Measurements from ENCODE around the gene TMEM204.

Gene TMEM204

DNA sequence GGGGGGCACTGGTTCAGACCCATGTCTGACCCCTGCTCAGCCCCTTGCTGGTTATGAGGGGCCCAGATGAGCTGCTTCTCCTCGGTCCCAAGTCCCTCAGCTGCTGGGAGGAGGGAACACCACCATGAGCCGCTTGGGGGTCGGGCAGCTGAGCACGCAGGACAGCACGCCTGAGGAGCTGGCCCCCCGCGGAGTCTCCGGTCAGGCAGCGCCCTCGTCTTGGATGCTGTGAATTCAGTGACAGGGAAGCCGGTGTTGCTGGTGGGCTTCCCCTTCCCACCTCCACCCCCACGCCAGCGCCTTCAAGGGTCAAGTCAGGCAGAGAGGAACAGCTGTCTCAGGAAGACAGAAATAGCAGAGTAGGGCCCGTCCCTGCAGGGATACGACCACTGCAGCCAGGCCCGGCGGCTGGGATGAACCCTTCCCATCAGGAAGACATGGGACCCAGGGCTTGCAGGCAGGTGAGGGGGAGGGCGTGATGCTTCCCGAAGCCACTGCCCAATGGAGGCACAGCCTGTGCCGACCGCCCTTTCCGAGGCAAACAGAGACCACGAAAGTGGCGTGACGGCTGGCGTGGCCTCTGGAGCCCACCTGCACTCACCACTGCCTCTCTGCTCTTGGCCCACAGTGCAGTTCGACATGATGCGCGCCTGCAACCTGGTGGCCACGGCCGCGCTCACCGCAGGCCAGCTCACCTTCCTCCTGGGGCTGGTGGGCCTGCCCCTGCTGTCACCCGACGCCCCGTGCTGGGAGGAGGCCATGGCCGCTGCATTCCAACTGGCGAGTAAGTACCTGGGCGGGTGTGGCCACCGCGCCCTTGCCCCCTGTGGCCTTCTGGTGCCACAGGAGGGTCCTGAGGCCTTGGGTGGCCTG lies 8.1 kb downstream of the TMEM204 start:
- TF ChIP-seq, protein P1, sequence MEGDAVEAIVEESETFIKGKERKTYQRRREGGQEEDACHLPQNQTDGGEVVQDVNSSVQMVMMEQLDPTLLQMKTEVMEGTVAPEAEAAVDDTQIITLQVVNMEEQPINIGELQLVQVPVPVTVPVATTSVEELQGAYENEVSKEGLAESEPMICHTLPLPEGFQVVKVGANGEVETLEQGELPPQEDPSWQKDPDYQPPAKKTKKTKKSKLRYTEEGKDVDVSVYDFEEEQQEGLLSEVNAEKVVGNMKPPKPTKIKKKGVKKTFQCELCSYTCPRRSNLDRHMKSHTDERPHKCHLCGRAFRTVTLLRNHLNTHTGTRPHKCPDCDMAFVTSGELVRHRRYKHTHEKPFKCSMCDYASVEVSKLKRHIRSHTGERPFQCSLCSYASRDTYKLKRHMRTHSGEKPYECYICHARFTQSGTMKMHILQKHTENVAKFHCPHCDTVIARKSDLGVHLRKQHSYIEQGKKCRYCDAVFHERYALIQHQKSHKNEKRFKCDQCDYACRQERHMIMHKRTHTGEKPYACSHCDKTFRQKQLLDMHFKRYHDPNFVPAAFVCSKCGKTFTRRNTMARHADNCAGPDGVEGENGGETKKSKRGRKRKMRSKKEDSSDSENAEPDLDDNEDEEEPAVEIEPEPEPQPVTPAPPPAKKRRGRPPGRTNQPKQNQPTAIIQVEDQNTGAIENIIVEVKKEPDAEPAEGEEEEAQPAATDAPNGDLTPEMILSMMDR (IDR thresholded peaks at IDR 0.05; ENCODE audit: low read depth, low read length) = no peak
- TF ChIP-seq EZH2phosphoT487 (IDR thresholded peaks at IDR 0.05; ENCODE audit: low read depth) = no peak
- no peak overlapping the region for H2AFZ ChIP-seq (ENCODE audit: low read depth, low read length)
- no peaks in the 10 kb centered on the region for H3K79me2 ChIP-seq (ENCODE audit: low read length)
- H3K4me1 ChIP-seq (ENCODE audit: low read length) = peaks cover 5% of the 10 kb centered on the region
- no peak overlapping the region for H3K4me2 ChIP-seq (ENCODE audit: low read length)
- H3K9ac ChIP-seq (ENCODE audit: low read length) = no peak overlapping the region
- H3K27me3 ChIP-seq (ENCODE audit: low read depth, low read length) = no peaks in the 10 kb centered on the region
- H4K20me1 ChIP-seq (ENCODE audit: insufficient read depth, low read length) = no peaks in the 10 kb centered on the region
- H3K36me3 ChIP-seq (replicated peaks; ENCODE audit: low read depth, low read length) = no peaks in the 10 kb centered on the region
- H3K9me3 ChIP-seq (ENCODE audit: insufficient read depth, low read length) = no peaks in the 10 kb centered on the region
- no peak overlapping the region for H3K4me3 ChIP-seq (ENCODE audit: low read length)
- H3K27ac ChIP-seq (ENCODE audit: low read length) = no peak overlapping the region

DNA sequence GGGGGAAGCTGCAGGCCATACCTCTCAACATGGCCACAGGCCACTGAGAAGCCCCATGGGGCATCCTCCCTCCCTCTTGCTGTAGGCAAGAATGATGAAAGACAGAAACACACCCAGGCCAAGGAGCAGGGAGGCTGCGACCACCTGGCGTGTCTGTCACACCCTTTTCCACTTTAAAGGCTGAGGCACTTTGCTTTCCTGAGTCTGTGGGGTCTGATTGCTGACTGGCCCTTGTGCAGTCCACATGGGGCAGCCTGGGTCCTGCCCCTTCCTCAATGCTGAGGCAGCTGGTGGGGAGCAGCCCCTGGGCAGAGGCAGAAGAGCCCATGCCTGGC lies 8.7 kb downstream of the TMEM204 start:
- Histone ChIP-seq H2AFZ (ENCODE audit: low read depth, low read length) (no peak overlapping the region), H3K27ac (ENCODE audit: low read length) (no peak overlapping the region), H3K27me3 (ENCODE audit: low read depth, low read length) (no peaks in the 10 kb centered on the region), H3K4me1 (ENCODE audit: low read length) (peaks cover 5% of the 10 kb centered on the region), H3K79me2 (ENCODE audit: low read length) (no peaks in the 10 kb centered on the region), H3K4me3 (ENCODE audit: low read length) (no peak overlapping the region), H3K4me2 (ENCODE audit: low read length) (no peak overlapping the region), H3K9ac (ENCODE audit: low read length) (no peak overlapping the region), H3K36me3 (replicated peaks; ENCODE audit: low read depth, low read length) (no peaks in the 10 kb centered on the region), H4K20me1 (ENCODE audit: insufficient read depth, low read length) (no peaks in the 10 kb centered on the region), H3K9me3 (ENCODE audit: insufficient read depth, low read length) (no peaks in the 10 kb centered on the region)
- TF ChIP-seq, protein P1 (IDR thresholded peaks at IDR 0.05; ENCODE audit: low read depth, low read length) = no peak
- TF ChIP-seq EZH2phosphoT487 (IDR thresholded peaks at IDR 0.05; ENCODE audit: low read depth) = no peak

DNA sequence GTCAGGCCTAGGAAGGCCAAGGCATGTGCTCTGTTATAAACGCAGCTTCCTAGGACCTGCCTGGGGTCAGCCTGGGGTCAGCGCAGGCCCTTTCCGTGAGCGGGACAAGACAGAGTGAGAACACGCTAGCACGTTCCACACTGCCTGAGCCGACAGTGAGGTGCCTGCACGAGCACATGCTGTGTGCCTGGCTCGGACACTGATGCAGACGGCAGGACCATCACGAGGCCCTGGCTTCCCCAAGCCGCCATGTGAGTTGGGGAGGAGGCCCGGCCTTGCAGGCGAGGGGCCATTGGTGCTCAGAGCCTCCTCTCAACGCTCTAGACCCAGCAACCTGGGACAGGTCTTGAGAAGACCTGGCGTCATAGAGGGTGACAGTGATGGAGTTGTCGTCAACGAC lies 9.1 kb downstream of the TMEM204 start:
- Histone ChIP-seq H3K9ac (ENCODE audit: low read length) (no peak overlapping the region), H3K4me3 (ENCODE audit: low read length) (no peak overlapping the region), H4K20me1 (ENCODE audit: insufficient read depth, low read length) (no peaks in the 10 kb centered on the region), H3K36me3 (replicated peaks; ENCODE audit: low read depth, low read length) (no peaks in the 10 kb centered on the region), H3K4me2 (ENCODE audit: low read length) (no peak overlapping the region), H3K27me3 (ENCODE audit: low read depth, low read length) (no peaks in the 10 kb centered on the region), H2AFZ (ENCODE audit: low read depth, low read length) (no peak overlapping the region), H3K27ac (ENCODE audit: low read length) (no peak overlapping the region), H3K4me1 (ENCODE audit: low read length) (peaks cover 5% of the 10 kb centered on the region), H3K79me2 (ENCODE audit: low read length) (no peaks in the 10 kb centered on the region), H3K9me3 (ENCODE audit: insufficient read depth, low read length) (no peaks in the 10 kb centered on the region)
- no peak for TF ChIP-seq EZH2phosphoT487 (IDR thresholded peaks at IDR 0.05; ENCODE audit: low read depth)
- TF ChIP-seq, protein P1 (IDR thresholded peaks at IDR 0.05; ENCODE audit: low read depth, low read length) = no peak

DNA sequence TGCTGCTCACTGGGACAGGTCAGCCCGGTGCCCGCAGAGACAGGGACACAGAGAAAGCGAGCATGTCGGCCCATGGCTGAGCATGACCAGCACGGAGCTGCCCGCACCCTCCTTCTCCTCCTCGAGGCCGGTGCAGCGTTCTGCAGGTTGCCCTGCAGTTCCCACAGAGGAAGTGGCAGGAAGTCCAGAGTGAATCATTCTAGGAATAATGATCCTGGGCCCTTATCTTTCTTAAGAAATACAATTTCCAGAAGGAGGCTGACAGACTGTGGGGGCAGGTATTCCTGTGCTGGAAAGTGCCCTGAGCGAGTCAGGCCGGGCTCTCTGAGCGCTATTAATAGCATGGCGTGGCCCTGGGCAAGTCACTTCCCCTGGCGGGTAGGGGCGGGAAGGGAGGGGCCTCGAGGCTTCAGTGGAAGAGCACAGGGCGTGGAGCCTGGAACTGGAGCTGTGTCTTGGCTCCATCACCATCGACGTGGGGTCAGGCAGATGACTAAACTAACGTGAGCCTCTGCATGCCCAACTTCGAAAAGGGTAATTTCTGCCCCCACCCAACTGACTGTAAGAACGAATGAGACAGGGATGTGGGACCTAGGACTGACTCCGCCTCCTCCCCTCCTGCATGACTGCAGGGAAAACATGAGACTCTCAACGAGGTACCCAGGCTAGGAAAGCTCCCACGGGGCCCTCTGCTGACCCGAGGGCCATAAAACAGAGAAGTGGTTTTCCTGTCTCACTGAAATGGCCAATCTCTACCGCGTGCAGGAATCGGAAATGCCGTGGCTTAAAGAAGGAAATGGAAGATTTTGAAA lies 9.8 kb downstream of the TMEM204 start:
- Histone ChIP-seq H3K4me1 (ENCODE audit: low read length) (peaks cover 5% of the 10 kb centered on the region), H3K27me3 (ENCODE audit: low read depth, low read length) (no peaks in the 10 kb centered on the region), H3K4me3 (ENCODE audit: low read length) (peak overlapping the region; percentile 51), H4K20me1 (ENCODE audit: insufficient read depth, low read length) (no peaks in the 10 kb centered on the region), H3K79me2 (ENCODE audit: low read length) (no peaks in the 10 kb centered on the region), H3K9ac (ENCODE audit: low read length) (no peak overlapping the region), H3K36me3 (replicated peaks; ENCODE audit: low read depth, low read length) (no peaks in the 10 kb centered on the region), H3K27ac (ENCODE audit: low read length) (no peak overlapping the region), H3K9me3 (ENCODE audit: insufficient read depth, low read length) (no peaks in the 10 kb centered on the region), H3K4me2 (ENCODE audit: low read length) (peak overlapping the region; percentile 68), H2AFZ (ENCODE audit: low read depth, low read length) (peak overlapping the region; percentile 77)
- no peak for TF ChIP-seq EZH2phosphoT487 (IDR thresholded peaks at IDR 0.05; ENCODE audit: low read depth)
- TF ChIP-seq, protein P1 (IDR thresholded peaks at IDR 0.05; ENCODE audit: low read depth, low read length) = no peak
